CD1c-positive myeloid dendritic cell (primary cell): ENCODE data around the gene GDF11.

Source experiments
- DNase-seq: peaks from one replicate; pipeline ENCODE4 v3.0.0-alpha.2; 2016; ENCODE audit errors: extremely low spot score

Gene GDF11

GRCh38 chr12:55795950-55796349 is 53.0 kb downstream of the GDF11 start:
- no peak for DNase-seq

GRCh38 chr12:55797068-55797467 is 54.1 kb downstream of the GDF11 start:
- DNase-seq: no peak

- no peak for DNase-seq
These were observed 54.6 kb downstream of the GDF11 start for GRCh38 chr12:55797550-55797949.
